B cell (primary cell): ENCODE measurements around the gene CPM. TPM values are rescaled to one million over a fixed set of nuclear protein-coding genes. Genes with fewer than 3 reads are reported as not detected.

ENCODE experiments used
- ATAC-seq: fragments of 200-7000 bp; cut with Tn5 transposase; one replicate; pipeline ENCODE4 v1.10.0; 2021; ENCODE audit warnings: low read depth, mild to moderate bottlenecking, moderate number of reproducible peaks, moderate library complexity
- CTCF ChIA-PET: fragments of 350-600 bp; sonication (Branson Sonifier 250); formaldehyde crosslinking; loops from one replicate; lab custom pipeline; 2021; ENCODE audit warnings: antibody characterized with exemption, inconsistent platforms; lab: Charles Lee
- POLR2A ChIA-PET: fragments of 350-600 bp; sonication (Branson Sonifier 250); formaldehyde crosslinking; loops from one replicate; lab custom pipeline; 2021; ENCODE audit warnings: antibody characterized with exemption; lab: Charles Lee
- DNase-seq: peaks from one replicate; pipeline ENCODE4 v3.0.0; 2013
- H2AFZ ChIP-seq: 2 replicates; pipeline ENCODE4 v1.6.1; 2012; ENCODE audit warnings: mild to moderate bottlenecking, low read depth, low read length; ENCODE audit not compliant: insufficient read depth, poor library complexity, severe bottlenecking
- H3K27ac ChIP-seq, 2 donors: 1 replicate in 1 of 2; 2 replicates in 1 of 2; pipeline ENCODE4 v1.5.1; 2012 to 2013; ENCODE audit warnings: low read length in 2 of 2, mild to moderate bottlenecking in 2 of 2, moderate library complexity in 1 of 2
- H3K27me3 ChIP-seq, 4 experiments: fragments of 200-600 bp in 1 of 4; sonication (generic) in 1 of 4; replicated peaks in 1 of 4; 1 replicate in 2 of 4; 2 replicates in 2 of 4; pipeline versions ENCODE4 v1.6.1 to v1.7.0; 2013 to 2016; ENCODE audit warnings: low read length in 3 of 4, mild to moderate bottlenecking in 2 of 4, mixed read lengths in 1 of 4, moderate library complexity in 1 of 4; ENCODE audit not compliant: insufficient read depth in 4 of 4, control insufficient read depth in 3 of 4; ENCODE audit errors: control extremely low read depth in 1 of 4
- H3K36me3 ChIP-seq, 2 experiments: replicated peaks in 1 of 2; 1 replicate in 1 of 2; 2 replicates in 1 of 2; pipeline versions ENCODE4 v1.6.1 to v1.7.1; 2013; ENCODE audit warnings: low read length in 1 of 2; ENCODE audit not compliant: insufficient read depth in 2 of 2, control insufficient read depth in 1 of 2; ENCODE audit errors: control extremely low read depth in 1 of 2, extremely low read depth in 1 of 2
- H3K4me1 ChIP-seq, 2 donors: fragments of 200-600 bp in 1 of 2; sonication (generic) in 1 of 2; 1 replicate in 1 of 2; 2 replicates in 1 of 2; pipeline versions ENCODE4 v1.5.1 to v1.6.1; 2013 to 2017; ENCODE audit warnings: low read length in 2 of 2; ENCODE audit not compliant: control insufficient read depth in 2 of 2, insufficient read depth in 2 of 2
- H3K4me2 ChIP-seq: replicated peaks from 2 replicates; pipeline ENCODE3; 2012; ENCODE audit warnings: mild to moderate bottlenecking, low read depth, low read length; ENCODE audit not compliant: poor library complexity, severe bottlenecking
- H3K4me3 ChIP-seq, 5 experiments: fragments of 200-600 bp in 1 of 5; sonication (generic) in 1 of 5; 1 replicate in 3 of 5; 2 replicates in 2 of 5; pipeline versions ENCODE4 v1.5.1 to v1.7.0; 2011 to 2016; ENCODE audit warnings: low read length in 4 of 5, mild to moderate bottlenecking in 4 of 5, low read depth in 2 of 5, control low read depth in 1 of 5, moderate library complexity in 1 of 5; ENCODE audit not compliant: insufficient read depth in 1 of 5; ENCODE audit errors: control extremely low read depth in 1 of 5, extremely low read depth in 1 of 5
- H3K79me2 ChIP-seq: fragments of 200-600 bp; sonication (generic); one replicate; pipeline ENCODE4 v1.6.0; 2016; ENCODE audit warnings: low read length; ENCODE audit not compliant: control insufficient read depth, insufficient read depth
- H3K9ac ChIP-seq: fragments of 200-600 bp; sonication (generic); 2 replicates; pipeline ENCODE4 v1.6.1; 2017; ENCODE audit warnings: mild to moderate bottlenecking, low read length, moderate library complexity
- H3K9me3 ChIP-seq, 3 donors: one replicate each; pipeline versions ENCODE4 v1.6.1 to v1.7.1; 2013; ENCODE audit warnings: low read length in 2 of 3; ENCODE audit not compliant: control insufficient read depth in 2 of 3, insufficient read depth in 1 of 3; ENCODE audit errors: control extremely low read depth in 1 of 3
- H4K20me1 ChIP-seq: 2 replicates; pipeline ENCODE4 v1.6.0; 2012; ENCODE audit warnings: mild to moderate bottlenecking, low read length; ENCODE audit not compliant: insufficient read depth, control insufficient read depth, poor library complexity, severe bottlenecking
- H3K27ac Mint-ChIP-seq: one replicate; pipeline ENCODE4 v1.8.0; 2021; ENCODE audit warnings: mixed read lengths
- H3K27me3 Mint-ChIP-seq: one replicate; pipeline ENCODE4 v1.8.0; 2021; ENCODE audit warnings: mixed read lengths
- H3K4me1 Mint-ChIP-seq: one replicate; pipeline ENCODE4 v1.8.0; 2021; ENCODE audit warnings: mixed read lengths
- H3K4me3 Mint-ChIP-seq: one replicate; pipeline ENCODE4 v1.8.0; 2021; ENCODE audit warnings: mixed read lengths
- H3K9me3 Mint-ChIP-seq: one replicate; pipeline ENCODE4 v1.8.0; 2022; ENCODE audit warnings: mixed read lengths; ENCODE audit not compliant: insufficient read depth
- EZH2 ChIP-seq: IDR thresholded peaks from 2 replicates; pipeline ENCODE4 v1.6.1; 2012; ENCODE audit warnings: borderline replicate concordance, low read depth, mild to moderate bottlenecking, moderate library complexity, low read length; ENCODE audit not compliant: insufficient read depth, poor library complexity, severe bottlenecking
- WGBS: methylation state at CpG from one replicate; pipeline ENCODE4 v1.1.5; 2013; ENCODE audit warnings: missing lambda C conversion rate; ENCODE audit not compliant: insufficient coverage; 5-methylcytosine and 5-hydroxymethylcytosine counted together
- intact Hi-C: fragments of 100-400 bp; cut with micrococcal nuclease; formaldehyde crosslinking; loops from one replicate; pipeline ENCODE4 v1.10.0; 2022
- polyA plus RNA-seq: library from polyadenylated mRNA; depleted of rRNA; stranded (reverse); fragments of >200 nt; gene quantifications from 2 replicates; pipeline ENCODE4 v1.2.3, GENCODE V29; 2012
- total RNA-seq, 2 donors: library from RNA; stranded (reverse); fragments of 120-200 nt in 1 of 2; gene quantifications; 1 replicate in 1 of 2; 2 replicates in 1 of 2; pipeline versions ENCODE4 v1.2.3 to v1.2.4, GENCODE V29; 2013 to 2022
- TF ChIP-seq, protein P1 (sequence below): fragments of 200-600 bp; IDR thresholded peaks from one replicate; pipeline ENCODE4 v1.8.0; 2022; ENCODE audit warnings: antibody characterized with exemption, mild to moderate bottlenecking

CPM gene
- total and polyA plus RNA-seq, 2 donors (not counting 1 experiment from before 2014, with no cell fraction given), result 1.2 to 5.0 TPM

DNA sequence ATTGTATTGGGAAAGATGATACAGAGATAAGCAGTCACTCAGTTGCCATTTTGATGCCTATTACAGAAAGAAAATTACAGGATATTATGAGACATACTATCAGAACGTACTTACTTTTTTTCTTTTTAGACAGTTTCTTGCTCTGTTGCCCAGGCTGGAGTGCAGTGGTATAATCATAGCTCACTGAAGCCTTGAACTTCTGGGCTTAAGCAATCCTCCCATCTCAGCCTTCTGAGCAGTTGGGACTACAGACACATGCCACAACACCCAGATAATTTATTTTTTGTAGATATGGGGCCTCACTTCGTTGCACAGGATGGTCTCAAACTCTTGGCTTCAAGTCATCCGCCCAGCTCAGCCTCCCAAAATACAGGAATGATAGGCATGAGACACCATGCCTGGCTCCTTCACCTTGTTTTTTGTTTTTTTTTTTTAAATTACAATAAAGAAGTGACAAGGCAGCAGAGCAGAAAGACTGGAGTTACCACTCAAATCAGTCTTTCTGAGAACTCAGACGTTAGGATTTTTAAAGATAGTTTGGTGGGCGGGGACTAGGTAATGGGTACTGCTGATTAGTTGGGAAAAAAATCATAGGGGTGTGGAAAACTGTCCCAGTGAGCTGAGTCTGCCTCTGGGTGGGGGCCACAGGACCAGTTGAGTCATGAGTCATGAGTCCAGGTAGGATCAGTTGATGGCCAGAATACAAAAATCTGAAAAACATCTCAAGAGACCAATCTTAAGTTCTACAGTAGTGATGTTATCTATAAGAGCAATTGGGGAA is 11.5 kb upstream of the CPM start:
- no peaks in the 10 kb centered on the region for H3K36me3 ChIP-seq
- no peaks in the 10 kb centered on the region for H3K79me2 ChIP-seq
- no peaks in the 10 kb centered on the region for H4K20me1 ChIP-seq
- H3K27me3 ChIP-seq, result no peaks in the 10 kb centered on the region
- no peak for ATAC-seq
- no peak overlapping the region for H2AFZ ChIP-seq
- no peaks in the 10 kb centered on the region for H3K9me3 ChIP-seq
- TF ChIP-seq EZH2, result no peak
- TF ChIP-seq, protein P1, sequence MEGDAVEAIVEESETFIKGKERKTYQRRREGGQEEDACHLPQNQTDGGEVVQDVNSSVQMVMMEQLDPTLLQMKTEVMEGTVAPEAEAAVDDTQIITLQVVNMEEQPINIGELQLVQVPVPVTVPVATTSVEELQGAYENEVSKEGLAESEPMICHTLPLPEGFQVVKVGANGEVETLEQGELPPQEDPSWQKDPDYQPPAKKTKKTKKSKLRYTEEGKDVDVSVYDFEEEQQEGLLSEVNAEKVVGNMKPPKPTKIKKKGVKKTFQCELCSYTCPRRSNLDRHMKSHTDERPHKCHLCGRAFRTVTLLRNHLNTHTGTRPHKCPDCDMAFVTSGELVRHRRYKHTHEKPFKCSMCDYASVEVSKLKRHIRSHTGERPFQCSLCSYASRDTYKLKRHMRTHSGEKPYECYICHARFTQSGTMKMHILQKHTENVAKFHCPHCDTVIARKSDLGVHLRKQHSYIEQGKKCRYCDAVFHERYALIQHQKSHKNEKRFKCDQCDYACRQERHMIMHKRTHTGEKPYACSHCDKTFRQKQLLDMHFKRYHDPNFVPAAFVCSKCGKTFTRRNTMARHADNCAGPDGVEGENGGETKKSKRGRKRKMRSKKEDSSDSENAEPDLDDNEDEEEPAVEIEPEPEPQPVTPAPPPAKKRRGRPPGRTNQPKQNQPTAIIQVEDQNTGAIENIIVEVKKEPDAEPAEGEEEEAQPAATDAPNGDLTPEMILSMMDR, result no peak
- no peak overlapping the region for H3K4me3 ChIP-seq
- Mint-ChIP-seq H3K9me3 (no peaks in the 10 kb centered on the region), H3K27ac (no peak overlapping the region), H3K27me3 (no peaks in the 10 kb centered on the region), H3K4me3 (no peak overlapping the region), H3K4me1 (peaks cover 3% of the 10 kb centered on the region)
- no peak overlapping the region for H3K9ac ChIP-seq
- ChIA-PET CTCF (no interaction called here), POLR2A (no interaction called here)
- intact Hi-C loops, result no loop called here
- no peak for DNase-seq
- WGBS, result 83% methylated on average over 2 of the region's 5 CpGs
- no peak overlapping the region for H3K27ac ChIP-seq
- H3K4me1 ChIP-seq, result no peaks in the 10 kb centered on the region
- no peak overlapping the region for H3K4me2 ChIP-seq

DNA sequence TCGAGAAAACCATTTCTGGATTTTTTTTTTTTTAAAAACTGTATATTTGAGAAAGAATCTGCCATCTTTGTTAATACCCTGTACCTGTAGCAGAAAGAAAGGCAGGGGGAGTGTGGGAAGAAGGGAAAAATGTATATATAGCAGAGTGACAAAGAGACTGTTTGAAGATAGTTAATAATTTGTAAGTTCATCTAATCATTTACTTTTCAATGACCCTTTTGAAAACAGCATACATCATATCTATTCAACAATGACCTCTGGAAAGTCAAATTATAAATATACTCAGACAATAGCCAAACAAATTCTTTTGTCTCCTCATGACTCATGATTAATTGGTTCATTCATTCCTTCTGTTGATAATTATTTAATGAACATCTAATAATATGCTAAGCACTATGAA is 10.9 kb upstream of the CPM start:
- Histone ChIP-seq H3K9ac (no peak overlapping the region), H2AFZ (no peak overlapping the region), H4K20me1 (no peaks in the 10 kb centered on the region), H3K27me3 (no peaks in the 10 kb centered on the region), H3K36me3 (no peaks in the 10 kb centered on the region), H3K27ac (no peak overlapping the region), H3K79me2 (no peaks in the 10 kb centered on the region), H3K4me2 (no peak overlapping the region), H3K9me3 (no peaks in the 10 kb centered on the region), H3K4me1 (no peaks in the 10 kb centered on the region), H3K4me3 (no peak overlapping the region)
- DNase-seq (no peak), ATAC-seq (no peak)
- no CpG with 5 or more reads among the region's 1 CpG for WGBS
- H3K4me1 Mint-ChIP-seq, result peaks cover 3% of the 10 kb centered on the region
- intact Hi-C loops, result no loop called here
- H3K27ac Mint-ChIP-seq, result no peak overlapping the region
- no peaks in the 10 kb centered on the region for H3K27me3 Mint-ChIP-seq
- CTCF ChIA-PET, result no interaction called here
- TF ChIP-seq, protein P1, result no peak
- no peak for TF ChIP-seq EZH2
- no peaks in the 10 kb centered on the region for H3K9me3 Mint-ChIP-seq
- H3K4me3 Mint-ChIP-seq, result no peak overlapping the region
- POLR2A ChIA-PET, result no interaction called here
